H1 (cell line): ENCODE data around the gene HIPK2. TPM values are rescaled to one million over a fixed set of nuclear protein-coding genes. Genes with fewer than 3 reads are reported as not detected.

Experiments
- CTCF ChIA-PET: fragments of 300-600 bp; sonication (Branson Sonifier 250); formaldehyde crosslinking; loops from one replicate; lab custom pipeline; 2021; ENCODE audit not compliant: partially characterized antibody; lab: Charles Lee
- POLR2A ChIA-PET: fragments of 300-600 bp; sonication (Branson Sonifier 250); formaldehyde crosslinking; loops from one replicate; lab custom pipeline; 2021; ENCODE audit warnings: inconsistent platforms; ENCODE audit not compliant: partially characterized antibody; lab: Charles Lee
- DNase-seq, 2 experiments: peaks; one replicate each; pipeline versions ENCODE4 v3.0.0 to v3.0.0-alpha.2; 2010 to 2022; ENCODE audit warnings: low spot score in 2 of 2, low read depth in 1 of 2, mixed read lengths in 1 of 2
- FAIRE-seq: peaks from 2 replicates; lab custom pipeline; 2011; peaks lifted over from hg19 to GRCh38; lab: Jason Lieb, UNC
- H2AFZ ChIP-seq: 2 replicates; pipeline ENCODE4 v1.8.1; 2012; ENCODE audit warnings: low read length, inconsistent platforms
- H2AK5ac ChIP-seq: 2 replicates; pipeline ENCODE4 v1.6.1; 2013; ENCODE audit warnings: low read depth, low read length
- H2BK120ac ChIP-seq: replicated peaks from 2 replicates; pipeline ENCODE3; 2013; ENCODE audit warnings: low read depth, low read length, inconsistent platforms
- H2BK12ac ChIP-seq: 2 replicates; pipeline ENCODE4 v1.6.1; 2013; ENCODE audit warnings: low read depth, low read length
- H2BK15ac ChIP-seq: 2 replicates; pipeline ENCODE4 v1.6.1; 2013; ENCODE audit warnings: low read length
- H2BK20ac ChIP-seq: 2 replicates; pipeline ENCODE4 v1.6.1; 2013; ENCODE audit warnings: low read length
- H2BK5ac ChIP-seq: 2 replicates; pipeline ENCODE4 v1.6.1; 2013; ENCODE audit warnings: low read depth, low read length
- H3K14ac ChIP-seq: 2 replicates; pipeline ENCODE4 v1.6.1; 2013; ENCODE audit warnings: inconsistent platforms; ENCODE audit not compliant: insufficient read length
- H3K18ac ChIP-seq: 2 replicates; pipeline ENCODE4 v1.6.1; 2013; ENCODE audit warnings: low read length; ENCODE audit errors: extremely low read depth
- H3K23ac ChIP-seq: 2 replicates; pipeline ENCODE4 v1.6.1; 2013; ENCODE audit warnings: inconsistent platforms; ENCODE audit not compliant: insufficient read length
- H3K23me2 ChIP-seq: 2 replicates; pipeline ENCODE4 v1.6.1; 2013; ENCODE audit warnings: low read depth, low read length
- H3K27ac ChIP-seq: 2 replicates; pipeline ENCODE4 v1.6.1; 2011; ENCODE audit warnings: low read depth, low read length, inconsistent platforms
- H3K27me3 ChIP-seq, 4 experiments: replicated peaks in 1 of 4; 1 replicate in 1 of 4; 2 replicates in 3 of 4; pipeline versions ENCODE4 v1.6.1 to v1.8.1; 2011 to 2013; ENCODE audit warnings: low read length in 3 of 4, mild to moderate bottlenecking in 3 of 4, inconsistent platforms in 2 of 4, mixed read lengths in 2 of 4, moderate library complexity in 1 of 4; ENCODE audit not compliant: control insufficient read depth in 3 of 4, insufficient read depth in 3 of 4; ENCODE audit errors: extremely low read depth in 1 of 4
- H3K36me3 ChIP-seq, 4 experiments: 2 replicates each; pipeline versions ENCODE4 v1.6.1 to v1.8.1; 2011 to 2013; ENCODE audit warnings: mild to moderate bottlenecking in 4 of 4, low read length in 3 of 4, moderate library complexity in 2 of 4, control low read depth in 1 of 4, inconsistent platforms in 1 of 4; ENCODE audit not compliant: insufficient read depth in 4 of 4, control insufficient read depth in 2 of 4
- H3K4ac ChIP-seq: replicated peaks from 2 replicates; pipeline ENCODE3; 2013; ENCODE audit warnings: low read length, low read depth, mixed read lengths, inconsistent platforms; ENCODE audit not compliant: insufficient read length
- H3K4me1 ChIP-seq, 4 experiments: replicated peaks in 1 of 4; 1 replicate in 1 of 4; 2 replicates in 3 of 4; pipeline versions ENCODE4 v1.6.1 to v1.8.1; 2011 to 2013; ENCODE audit warnings: low read length in 3 of 4, inconsistent platforms in 2 of 4, mixed read lengths in 1 of 4; ENCODE audit not compliant: insufficient read depth in 4 of 4, control insufficient read depth in 3 of 4
- H3K4me2 ChIP-seq, 2 experiments: 2 replicates each; pipeline versions ENCODE4 v1.6.1 to v1.8.1; 2011 to 2013; ENCODE audit warnings: low read depth in 2 of 2, low read length in 2 of 2, control low read depth in 1 of 2, inconsistent platforms in 1 of 2, mild to moderate bottlenecking in 1 of 2; ENCODE audit not compliant: insufficient read depth in 1 of 2
- H3K4me3 ChIP-seq, 4 experiments: fragments of 200-600, 300-600 bp in 1 of 4; sonication (generic), shearing (Covaris generic), sonication (Bioruptor Twin) in 1 of 4; 2 replicates each; pipeline versions ENCODE4 v1.5.1 to v1.8.1; 2011 to 2016; ENCODE audit warnings: low read length in 4 of 4, low read depth in 3 of 4, control low read depth in 2 of 4, inconsistent platforms in 2 of 4, mild to moderate bottlenecking in 2 of 4, mixed read lengths in 1 of 4, moderate library complexity in 1 of 4; ENCODE audit not compliant: insufficient read depth in 2 of 4; ENCODE audit errors: extremely low read depth in 1 of 4
- H3K56ac ChIP-seq: replicated peaks from 2 replicates; pipeline ENCODE3; 2013; ENCODE audit warnings: low read depth, mild to moderate bottlenecking, mixed read lengths, low read length, inconsistent platforms; ENCODE audit not compliant: insufficient read length
- H3K79me1 ChIP-seq: 2 replicates; pipeline ENCODE4 v1.6.1; 2013; ENCODE audit warnings: low read depth, low read length, control low read depth
- H3K79me2 ChIP-seq, 2 experiments: 2 replicates each; pipeline versions ENCODE4 v1.6.1 to v1.8.1; 2012 to 2013; ENCODE audit warnings: low read length in 2 of 2, mild to moderate bottlenecking in 2 of 2, inconsistent platforms in 1 of 2; ENCODE audit not compliant: insufficient read depth in 2 of 2, control insufficient read depth in 1 of 2
- H3K9ac ChIP-seq, 4 experiments: replicated peaks in 1 of 4; 1 replicate in 1 of 4; 2 replicates in 3 of 4; pipeline versions ENCODE4 v1.6.1 to v1.8.1; 2011 to 2013; ENCODE audit warnings: low read depth in 3 of 4, low read length in 3 of 4, control low read depth in 2 of 4, mild to moderate bottlenecking in 2 of 4, moderate library complexity in 2 of 4, inconsistent platforms in 1 of 4; ENCODE audit errors: extremely low read depth in 1 of 4
- H3K9me3 ChIP-seq, 2 experiments: 2 replicates each; pipeline versions ENCODE4 v1.6.1 to v1.8.1; 2012 to 2013; ENCODE audit warnings: mild to moderate bottlenecking in 2 of 2, moderate library complexity in 2 of 2, control low read depth in 1 of 2, inconsistent platforms in 1 of 2, low read depth in 1 of 2, low read length in 1 of 2, mixed read lengths in 1 of 2; ENCODE audit not compliant: insufficient read depth in 2 of 2
- H4K20me1 ChIP-seq, 2 experiments: replicated peaks in 1 of 2; 2 replicates each; pipeline versions ENCODE3 to v1.8.1; 2011 to 2013; ENCODE audit warnings: inconsistent platforms in 2 of 2, low read length in 2 of 2, mild to moderate bottlenecking in 1 of 2; ENCODE audit not compliant: insufficient read depth in 2 of 2, control insufficient read depth in 1 of 2
- H4K5ac ChIP-seq: 2 replicates; pipeline ENCODE4 v1.6.1; 2013; ENCODE audit warnings: low read length, low read depth, mixed read lengths, inconsistent platforms; ENCODE audit not compliant: insufficient read length
- H4K8ac ChIP-seq: 2 replicates; pipeline ENCODE4 v1.8.0; 2013; ENCODE audit warnings: mild to moderate bottlenecking, moderate library complexity, low read length, inconsistent platforms; ENCODE audit not compliant: insufficient read depth; ENCODE audit errors: extremely low read depth
- H4K91ac ChIP-seq: replicated peaks from 2 replicates; pipeline ENCODE3; 2013; ENCODE audit warnings: low read length, mixed read lengths, inconsistent platforms; ENCODE audit not compliant: insufficient read length
- EZH2 ChIP-seq: fragments of 200-600 bp; sonication (generic); IDR thresholded peaks from 2 replicates; pipeline ENCODE4 v1.7.1; 2012; ENCODE audit warnings: low read depth, mild to moderate bottlenecking, moderate library complexity, low read length, inconsistent platforms; ENCODE audit not compliant: severe bottlenecking
- POU5F1 ChIP-seq: IDR thresholded peaks from 2 replicates; pipeline ENCODE4 v1.6.1; 2011; ENCODE audit warnings: low read depth, mild to moderate bottlenecking, low read length, moderate library complexity
- TBP ChIP-seq: IDR thresholded peaks from 2 replicates; pipeline ENCODE4 v1.6.1; 2011; ENCODE audit warnings: low read depth, low read length, improper control_type of control experiment
- WGBS, 2 experiments: shearing (Covaris generic) in 1 of 2; methylation state at CpG; one replicate each; pipeline versions ENCODE4 v1.1.6 to v1.1.7; 2013 to 2015; ENCODE audit warnings: low lambda C conversion rate in 2 of 2, mixed read lengths in 2 of 2, inconsistent platforms in 1 of 2, low coverage in 1 of 2, missing lambda C conversion rate in 1 of 2; ENCODE audit not compliant: insufficient replicate concordance in 2 of 2, insufficient coverage in 1 of 2, insufficient read length in 1 of 2; ENCODE audit errors: extremely low coverage in 1 of 2, missing lambda C conversion rate in 1 of 2; 5-methylcytosine and 5-hydroxymethylcytosine counted together
- polyA plus RNA-seq, 7 experiments: library from polyadenylated mRNA; depleted of rRNA in 3 of 7; stranded (reverse) in 5 of 7; unstranded in 2 of 7; fragments of >200 nt in 5 of 7; fragments of 200-250 nt in 2 of 7; gene quantifications; 1 replicate in 5 of 7; 2 replicates in 1 of 7; 4 replicates in 1 of 7; pipeline versions ENCODE4 v1.2.1 to v1.2.3, GENCODE V29; 2011 to 2013; ENCODE audit warnings: missing spikeins in 2 of 7, mixed read lengths in 2 of 7
- total RNA-seq: library from RNA; stranded (reverse); fragmentation: NEBNext Ultra II Directional; extraction: Animal tissue kit (Norgen Biotek cat#: 25700); gene quantifications from 2 replicates; pipeline ENCODE4 v1.2.1, GENCODE V29; 2021

Gene HIPK2
- total and polyA plus RNA-seq, 2 of the 8 experiments (the other 6 are each of a cell fraction or from before 2014, with no cell fraction given) = 8.3 to 24.3 TPM

- peaks cover 0 to 4% of the 10 kb centered on the region in 2 experiments; a peak in 2 of 4 replicates for H3K9me3 ChIP-seq
Observed at GRCh38 chr7:139523968-139524815, 253.6 kb downstream of the HIPK2 start.

More at GRCh38 chr7:139523968-139524815, 253.6 kb downstream of the HIPK2 start:
- peak overlapping the region; percentile 29; the same call in 1 of the 2 replicates for H2AFZ ChIP-seq
- DNase-seq (peak in 1 of 2 experiments; percentile 66), FAIRE-seq (no peak)
- H4K91ac ChIP-seq = peak overlapping the region; percentile 74
- H4K8ac ChIP-seq = peak overlapping the region; percentile 62; the same call in 1 of the 2 replicates
- H3K23ac ChIP-seq = no peak overlapping the region
- H2BK5ac ChIP-seq = no peak overlapping the region
- TF ChIP-seq POU5F1 (no peak), TBP (0 out of 2 replicates have a peak, but pooled peaks have one; percentile 23), EZH2 (peak; percentile 19)
- H3K56ac ChIP-seq = no peak overlapping the region
- H3K4me1 ChIP-seq = peaks cover 0 to 7% (median 0%) of the 10 kb centered on the region in 4 experiments; a peak in 2 of 7 replicates
- H3K4ac ChIP-seq = no peak overlapping the region
- no peak overlapping the region for H4K5ac ChIP-seq
- H3K4me3 ChIP-seq = peak overlapping the region in 2 of 4 experiments; percentile 43 to 52; a peak in 4 of 8 replicates
- no peak overlapping the region for H2BK20ac ChIP-seq
- no peak overlapping the region for H3K27ac ChIP-seq
- 84% methylated on average over 13 of the region's 70 CpGs; no CpG with 5 or more reads in 1 of the 2 experiments for WGBS, 2 experiments
- POLR2A ChIA-PET = interaction anchor here (0.8 to 1.7 kb wide), 2 partner anchors 17 to 22 kb away, joined by 3 to 5 read pairs; no protein-coding TSS in a partner anchor
- H4K20me1 ChIP-seq = peaks cover 0 to 2% of the 10 kb centered on the region in 2 experiments
- peak overlapping the region; percentile 50; the same call in 1 of the 2 replicates for H2BK12ac ChIP-seq
- H3K23me2 ChIP-seq = peaks cover 5% of the 10 kb centered on the region; the same call in 1 of the 2 replicates
- no peak overlapping the region for H2BK15ac ChIP-seq
- H2BK120ac ChIP-seq = no peak overlapping the region
- CTCF ChIA-PET = interaction anchor here (0.8 to 2.1 kb wide), 10 partner anchors 9 to 97 kb away, joined by 3 to 13 read pairs (median 4); no protein-coding TSS in a partner anchor
- H3K79me1 ChIP-seq = no peaks in the 10 kb centered on the region
- H3K27me3 ChIP-seq = peaks cover 20 to 47% (median 38%) of the 10 kb centered on the region in 4 experiments
- H3K36me3 ChIP-seq = no peaks in the 10 kb centered on the region
- H3K18ac ChIP-seq = no peak overlapping the region
- H3K79me2 ChIP-seq = no peaks in the 10 kb centered on the region
- no peak overlapping the region for H3K9ac ChIP-seq
- H2AK5ac ChIP-seq = no peak overlapping the region
- H3K14ac ChIP-seq = no peak overlapping the region
- H3K4me2 ChIP-seq = peak overlapping the region; percentile 64 to 75
